ENCODE measurements around the gene BCAS3.
A peak's percentile ranks its signal among the peaks of the same experiment; 100 is the strongest.

BCAS3 gene

DNA sequence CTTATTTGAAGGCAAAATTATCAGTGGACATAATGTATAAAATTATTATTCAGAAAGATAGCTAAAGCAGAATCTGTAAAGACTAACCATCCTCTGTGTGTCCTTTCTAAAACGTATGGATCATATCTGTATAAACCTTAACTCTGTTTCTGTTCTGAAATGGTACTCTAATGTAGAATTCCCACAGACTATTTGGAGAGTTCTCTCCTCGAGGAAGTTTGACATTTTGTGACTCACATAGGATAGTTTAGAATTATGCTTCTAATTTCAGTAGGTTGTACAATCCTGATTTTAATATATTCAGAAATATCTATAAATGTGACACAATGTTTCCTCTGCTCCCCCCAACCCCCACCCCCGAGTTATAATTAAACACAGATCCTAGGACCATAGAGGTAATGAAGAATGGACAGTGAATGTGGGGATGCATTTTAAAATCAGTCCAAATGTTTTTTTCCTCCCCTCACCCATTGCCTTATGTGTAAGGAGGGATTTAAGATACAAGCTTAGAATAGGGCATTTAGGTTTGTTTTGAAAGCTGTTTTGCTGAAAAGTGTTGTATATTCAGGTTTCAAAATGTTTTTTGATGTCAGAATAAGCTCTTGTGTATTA, 66.8 kb downstream of the BCAS3 start:
- ATAC-seq (ENCODE audit: low read depth) = no peak
- no peak overlapping the region for H3K27ac ChIP-seq (ENCODE audit: poor library complexity, severe bottlenecking)
- no peaks in the 10 kb centered on the region for H3K27me3 ChIP-seq (ENCODE audit: insufficient read depth, poor library complexity, severe bottlenecking)
- H3K4me1 ChIP-seq (ENCODE audit: insufficient read depth, poor library complexity, severe bottlenecking) = peaks cover 13% of the 10 kb centered on the region
- no peaks in the 10 kb centered on the region for H3K9me3 ChIP-seq (ENCODE audit: severe bottlenecking)
- no peak overlapping the region for H3K4me3 ChIP-seq (ENCODE audit: severe bottlenecking)
- TF ChIP-seq, protein P1, sequence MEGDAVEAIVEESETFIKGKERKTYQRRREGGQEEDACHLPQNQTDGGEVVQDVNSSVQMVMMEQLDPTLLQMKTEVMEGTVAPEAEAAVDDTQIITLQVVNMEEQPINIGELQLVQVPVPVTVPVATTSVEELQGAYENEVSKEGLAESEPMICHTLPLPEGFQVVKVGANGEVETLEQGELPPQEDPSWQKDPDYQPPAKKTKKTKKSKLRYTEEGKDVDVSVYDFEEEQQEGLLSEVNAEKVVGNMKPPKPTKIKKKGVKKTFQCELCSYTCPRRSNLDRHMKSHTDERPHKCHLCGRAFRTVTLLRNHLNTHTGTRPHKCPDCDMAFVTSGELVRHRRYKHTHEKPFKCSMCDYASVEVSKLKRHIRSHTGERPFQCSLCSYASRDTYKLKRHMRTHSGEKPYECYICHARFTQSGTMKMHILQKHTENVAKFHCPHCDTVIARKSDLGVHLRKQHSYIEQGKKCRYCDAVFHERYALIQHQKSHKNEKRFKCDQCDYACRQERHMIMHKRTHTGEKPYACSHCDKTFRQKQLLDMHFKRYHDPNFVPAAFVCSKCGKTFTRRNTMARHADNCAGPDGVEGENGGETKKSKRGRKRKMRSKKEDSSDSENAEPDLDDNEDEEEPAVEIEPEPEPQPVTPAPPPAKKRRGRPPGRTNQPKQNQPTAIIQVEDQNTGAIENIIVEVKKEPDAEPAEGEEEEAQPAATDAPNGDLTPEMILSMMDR (IDR thresholded peaks at IDR 0.05; ENCODE audit: poor library complexity, severe bottlenecking) = no peak
- no peak for DNase-seq (ENCODE audit: low spot score)
- H3K36me3 ChIP-seq (ENCODE audit: low read depth) = no peaks in the 10 kb centered on the region

DNA sequence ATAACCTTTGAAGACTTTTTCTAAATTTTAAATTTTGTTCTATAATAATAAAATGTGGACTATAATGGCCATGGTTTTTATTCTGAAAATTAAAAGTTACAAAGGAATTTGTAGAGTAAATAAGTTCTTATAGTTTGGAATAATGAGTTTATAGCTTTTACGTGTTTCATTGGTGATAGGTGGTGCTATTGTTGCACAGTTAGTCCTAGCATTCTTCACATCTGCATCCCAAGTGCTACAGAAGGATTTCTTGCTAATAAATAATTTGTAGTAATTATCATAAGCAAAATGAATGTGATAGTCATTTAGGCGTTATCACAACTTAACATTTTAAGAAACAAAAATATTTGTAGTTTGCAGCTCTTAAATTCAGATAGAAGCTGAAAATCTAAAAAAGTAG, 67.9 kb downstream of the BCAS3 start:
- ATAC-seq (ENCODE audit: low read depth) = no peak
- no peak overlapping the region for H3K27ac ChIP-seq (ENCODE audit: poor library complexity, severe bottlenecking)
- DNase-seq (ENCODE audit: low spot score) = no peak
- H3K4me1 ChIP-seq (ENCODE audit: insufficient read depth, poor library complexity, severe bottlenecking) = peaks cover 13% of the 10 kb centered on the region
- no peaks in the 10 kb centered on the region for H3K9me3 ChIP-seq (ENCODE audit: severe bottlenecking)
- TF ChIP-seq, protein P1 (IDR thresholded peaks at IDR 0.05; ENCODE audit: poor library complexity, severe bottlenecking) = peak; percentile 42
- H3K27me3 ChIP-seq (ENCODE audit: insufficient read depth, poor library complexity, severe bottlenecking) = no peaks in the 10 kb centered on the region
- no peak overlapping the region for H3K4me3 ChIP-seq (ENCODE audit: severe bottlenecking)
- no peaks in the 10 kb centered on the region for H3K36me3 ChIP-seq (ENCODE audit: low read depth)

DNA sequence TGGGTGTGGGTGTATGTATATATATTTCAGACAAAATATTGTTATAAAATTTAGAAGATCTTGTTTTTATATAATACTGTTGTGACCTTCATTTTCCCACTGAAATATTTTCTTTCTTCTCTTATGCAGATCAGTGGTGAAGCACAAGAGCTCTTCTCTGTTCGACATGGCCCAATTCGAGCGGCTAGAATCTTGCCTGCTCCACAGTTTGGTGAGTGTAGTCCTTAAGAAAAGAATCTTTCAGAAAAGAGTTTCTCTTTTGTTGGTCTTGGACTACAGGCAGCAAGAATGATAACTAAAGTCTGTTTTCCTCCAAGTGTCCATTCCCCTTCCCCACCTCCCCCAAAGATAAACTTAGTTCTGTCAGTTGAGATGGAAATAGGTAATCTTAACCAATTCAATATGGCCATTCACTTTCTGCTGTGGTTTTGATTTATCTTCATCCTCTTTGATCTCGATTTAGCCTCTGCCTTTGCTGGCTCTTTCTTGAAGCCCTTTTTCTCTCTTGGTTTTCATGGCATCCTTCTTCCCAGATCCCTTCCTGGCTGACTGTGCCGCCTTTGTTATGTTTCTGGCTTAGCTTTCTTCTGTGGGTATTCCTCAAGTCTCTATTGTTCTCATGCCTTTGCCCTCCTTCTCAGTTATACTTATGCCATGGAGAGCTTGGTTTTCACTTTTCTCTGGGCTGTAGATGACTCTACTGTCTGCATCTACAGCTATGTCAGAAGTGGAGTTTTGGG, 69.6 kb downstream of the BCAS3 start:
- H3K36me3 ChIP-seq (ENCODE audit: low read depth) = no peaks in the 10 kb centered on the region
- H3K4me1 ChIP-seq (ENCODE audit: insufficient read depth, poor library complexity, severe bottlenecking) = peaks cover 13% of the 10 kb centered on the region
- H3K27ac ChIP-seq (ENCODE audit: poor library complexity, severe bottlenecking) = no peak overlapping the region
- H3K4me3 ChIP-seq (ENCODE audit: severe bottlenecking) = no peak overlapping the region
- H3K27me3 ChIP-seq (ENCODE audit: insufficient read depth, poor library complexity, severe bottlenecking) = no peaks in the 10 kb centered on the region
- DNase-seq (ENCODE audit: low spot score) (no peak), ATAC-seq (ENCODE audit: low read depth) (no peak)
- TF ChIP-seq, protein P1 (IDR thresholded peaks at IDR 0.05; ENCODE audit: poor library complexity, severe bottlenecking) = no peak
- no peaks in the 10 kb centered on the region for H3K9me3 ChIP-seq (ENCODE audit: severe bottlenecking)

DNA sequence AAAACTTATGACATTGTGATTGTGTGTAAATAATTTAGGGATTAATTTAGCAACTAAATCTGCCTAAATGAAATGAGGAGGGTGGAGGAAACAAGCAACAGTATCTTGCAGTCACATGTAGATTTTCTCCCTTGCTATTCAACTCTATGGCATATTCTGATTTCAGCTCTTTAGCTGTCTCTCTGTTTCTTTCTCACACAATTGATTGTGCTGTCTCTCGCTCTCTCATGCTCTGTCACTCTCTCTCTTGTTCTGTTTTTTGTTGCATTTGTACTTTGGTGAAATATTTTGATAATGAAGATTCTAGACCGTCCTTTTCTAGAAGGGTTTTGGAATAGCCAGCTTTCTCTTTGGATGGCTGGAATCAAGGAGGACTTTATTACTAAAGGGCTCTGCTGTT, 70.6 kb downstream of the BCAS3 start:
- ATAC-seq (ENCODE audit: low read depth) = no peak
- TF ChIP-seq, protein P1 (IDR thresholded peaks at IDR 0.05; ENCODE audit: poor library complexity, severe bottlenecking) = no peak

DNA sequence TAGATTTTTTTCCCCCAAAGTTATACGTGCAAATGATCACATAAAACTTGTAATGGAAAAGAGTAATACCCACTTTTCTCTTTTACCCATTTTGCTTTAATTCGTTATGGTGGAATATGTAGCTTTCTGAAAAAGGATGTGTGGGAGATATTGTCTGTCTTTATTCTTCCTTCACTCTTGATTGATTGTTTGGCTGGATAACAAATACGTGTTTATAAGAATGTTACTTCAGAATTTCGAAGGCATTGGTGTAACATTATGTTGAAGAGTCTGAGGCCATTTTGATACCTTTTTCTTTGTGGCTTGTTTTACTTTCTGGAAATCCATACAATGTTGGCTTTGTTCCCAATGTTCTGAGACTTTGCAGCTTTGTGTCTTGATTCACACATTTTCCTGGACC, 71.4 kb downstream of the BCAS3 start:
- Histone ChIP-seq H3K27me3 (ENCODE audit: insufficient read depth, poor library complexity, severe bottlenecking) (no peaks in the 10 kb centered on the region), H3K4me1 (ENCODE audit: insufficient read depth, poor library complexity, severe bottlenecking) (peaks cover 5% of the 10 kb centered on the region), H3K36me3 (ENCODE audit: low read depth) (no peaks in the 10 kb centered on the region), H3K9me3 (ENCODE audit: severe bottlenecking) (no peaks in the 10 kb centered on the region), H3K27ac (ENCODE audit: poor library complexity, severe bottlenecking) (no peak overlapping the region), H3K4me3 (ENCODE audit: severe bottlenecking) (no peak overlapping the region)
- DNase-seq (ENCODE audit: low spot score) (no peak), ATAC-seq (ENCODE audit: low read depth) (no peak)
- TF ChIP-seq, protein P1 (IDR thresholded peaks at IDR 0.05; ENCODE audit: poor library complexity, severe bottlenecking) = no peak

More for the DNA sequence above, 70.6 kb downstream of the BCAS3 start:
- Histone ChIP-seq H3K4me1 (ENCODE audit: insufficient read depth, poor library complexity, severe bottlenecking) (peaks cover 13% of the 10 kb centered on the region), H3K27ac (ENCODE audit: poor library complexity, severe bottlenecking) (no peak overlapping the region), H3K4me3 (ENCODE audit: severe bottlenecking) (no peak overlapping the region), H3K9me3 (ENCODE audit: severe bottlenecking) (no peaks in the 10 kb centered on the region), H3K27me3 (ENCODE audit: insufficient read depth, poor library complexity, severe bottlenecking) (no peaks in the 10 kb centered on the region), H3K36me3 (ENCODE audit: low read depth) (no peaks in the 10 kb centered on the region)
- DNase-seq (ENCODE audit: low spot score) = no peak

Data from RWPE2 (cell line).